ACC112 (cell line): ENCODE measurements around the gene CA9.
A peak's percentile ranks its signal among the peaks of the same experiment; 100 is the strongest.
"Not testable (repeated sequence)": the region's sequence is repeated elsewhere in the genome, so short reads cannot be mapped to it uniquely, and the experiment has no call there.

Experiments
- H2AFZ ChIP-seq: fragments of 200-600 bp; sonication (generic); one replicate; pipeline ENCODE4 v1.6.0; 2017; ENCODE audit warnings: antibody characterized with exemption, low read length; ENCODE audit not compliant: unreplicated experiment
- H3K27ac ChIP-seq: fragments of 200-600 bp; sonication (generic); 2 replicates; pipeline ENCODE4 v1.5.1; 2014; ENCODE audit warnings: low read depth, mild to moderate bottlenecking, antibody characterized with exemption, low read length, moderate library complexity
- H3K27me3 ChIP-seq: fragments of 200-600 bp; sonication (generic); 2 replicates; pipeline ENCODE4 v1.6.1; 2014; ENCODE audit warnings: mild to moderate bottlenecking, antibody characterized with exemption, low read length, moderate library complexity, mixed read lengths; ENCODE audit not compliant: insufficient read depth
- H3K36me3 ChIP-seq: fragments of 200-600 bp; sonication (generic); 2 replicates; pipeline ENCODE4 v1.6.1; 2016; ENCODE audit warnings: mild to moderate bottlenecking, antibody characterized with exemption, low read length, moderate library complexity, mixed read lengths; ENCODE audit not compliant: insufficient read depth
- H3K4me1 ChIP-seq: fragments of 200-600 bp; sonication (generic); one replicate; pipeline ENCODE4 v1.6.1; 2016; ENCODE audit warnings: low read length, mixed read lengths; ENCODE audit not compliant: insufficient read depth, unreplicated experiment, control insufficient read depth
- H3K4me3 ChIP-seq: fragments of 200-600 bp; sonication (generic); 2 replicates; pipeline ENCODE4 v1.5.1; 2014; ENCODE audit warnings: mild to moderate bottlenecking, low read depth, low read length
- H3K79me2 ChIP-seq: fragments of 200-600 bp; sonication (generic); one replicate; pipeline ENCODE4 v1.6.0; 2016; ENCODE audit warnings: low read length; ENCODE audit not compliant: control insufficient read depth, unreplicated experiment, insufficient read depth

CA9 gene

GRCh38 chr9:35639631-35640030, 34.1 kb upstream of the CA9 start:
- Histone ChIP-seq H3K4me1 (peaks cover 4% of the 10 kb centered on the region), H3K27me3 (no peaks in the 10 kb centered on the region), H2AFZ (no peak overlapping the region), H3K79me2 (no peaks in the 10 kb centered on the region), H3K4me3 (no peak overlapping the region), H3K27ac (no peak overlapping the region), H3K36me3 (no peaks in the 10 kb centered on the region)

- H2AFZ ChIP-seq, H3K36me3 ChIP-seq, H3K4me1 ChIP-seq, H3K79me2 ChIP-seq, H3K27me3 ChIP-seq, H3K27ac ChIP-seq, H3K4me3 ChIP-seq: not testable (repeated sequence)
Observed at GRCh38 chr9:35640431-35640830, 33.3 kb upstream of the CA9 start.

- not testable (repeated sequence) for H3K79me2 ChIP-seq, H3K27ac ChIP-seq, H3K4me3 ChIP-seq, H2AFZ ChIP-seq, H3K36me3 ChIP-seq, H3K27me3 ChIP-seq
- H3K4me1 ChIP-seq, result peaks cover 17% of the 10 kb centered on the region
Observed at GRCh38 chr9:35641478-35641877, 32.2 kb upstream of the CA9 start.

- Histone ChIP-seq H3K4me3 (no peak overlapping the region), H3K36me3 (no peaks in the 10 kb centered on the region), H3K79me2 (no peaks in the 10 kb centered on the region), H3K4me1 (peaks cover 21% of the 10 kb centered on the region), H3K27me3 (no peaks in the 10 kb centered on the region), H2AFZ (no peak overlapping the region), H3K27ac (no peak overlapping the region)
Observed at GRCh38 chr9:35643046-35643445, 30.7 kb upstream of the CA9 start.

- not testable (repeated sequence) for H3K79me2 ChIP-seq, H3K27ac ChIP-seq, H3K36me3 ChIP-seq, H2AFZ ChIP-seq, H3K27me3 ChIP-seq
- H3K4me3 ChIP-seq, result peak overlapping the region; percentile 87
- peaks cover 46% of the 10 kb centered on the region for H3K4me1 ChIP-seq
Observed at GRCh38 chr9:35645736-35646135, 28.0 kb upstream of the CA9 start.

- Histone ChIP-seq H3K79me2 (no peaks in the 10 kb centered on the region), H3K4me3 (peak overlapping the region; percentile 87), H3K27ac (peak overlapping the region; percentile 54; the same call in 1 of the 2 replicates), H3K4me1 (peaks cover 46% of the 10 kb centered on the region), H2AFZ (peak overlapping the region; percentile 84), H3K36me3 (no peaks in the 10 kb centered on the region), H3K27me3 (no peaks in the 10 kb centered on the region)
Observed at GRCh38 chr9:35646153-35646532, 27.6 kb upstream of the CA9 start.

GRCh38 chr9:35646533-35647265, 27.0 kb upstream of the CA9 start:
- Histone ChIP-seq H2AFZ (peak overlapping the region; percentile 84), H3K27me3 (no peaks in the 10 kb centered on the region), H3K4me3 (peak overlapping the region; percentile 87), H3K36me3 (no peaks in the 10 kb centered on the region), H3K27ac (peak overlapping the region; percentile 54; the same call in 1 of the 2 replicates), H3K79me2 (no peaks in the 10 kb centered on the region), H3K4me1 (peaks cover 46% of the 10 kb centered on the region)

GRCh38 chr9:35649431-35650340, 24.0 kb upstream of the CA9 start:
- H3K27ac ChIP-seq, result peak overlapping the region; percentile 4; the same call in 1 of the 2 replicates
- no peaks in the 10 kb centered on the region for H3K36me3 ChIP-seq
- H3K79me2 ChIP-seq, result no peaks in the 10 kb centered on the region
- H3K4me3 ChIP-seq, result no peak overlapping the region
- H2AFZ ChIP-seq, result peak overlapping the region; percentile 9
- peaks cover 54% of the 10 kb centered on the region for H3K4me1 ChIP-seq
- H3K27me3 ChIP-seq, result no peaks in the 10 kb centered on the region

- Histone ChIP-seq H3K36me3 (no peaks in the 10 kb centered on the region), H3K79me2 (no peaks in the 10 kb centered on the region), H3K4me3 (no peak within 1 kb of the TSS), H3K27me3 (no peaks in the 10 kb centered on the region), H3K4me1 (peaks cover 50% of the 10 kb centered on the region), H3K27ac (peak within 1 kb of the TSS; percentile 4; the same call in 1 of the 2 replicates), H2AFZ (peak within 1 kb of the TSS; percentile 9)
Observed at GRCh38 chr9:35650341-35651158, 23.2 kb upstream of the CA9 start, which contains the start of gene SIT1. SIT1 (minus strand) TSS chr9:35650931; CDS start chr9:35650853, 78 bp downstream.
